HG03103 (cell line): ENCODE results near the gene DHX29.
"Not testable (repeated sequence)": the region's sequence is repeated elsewhere in the genome, so short reads cannot be mapped to it uniquely, and the experiment has no call there.

ENCODE experiments used
- ATAC-seq: cut with Tn5 transposase; IDR thresholded peaks from one replicate; pipeline ENCODE4 v1.9.1; 2021; ENCODE audit warnings: low read depth; ENCODE audit not compliant: unreplicated experiment

The DHX29 gene

GRCh38 chr5:55318237-55318636, 10.7 kb upstream of the DHX29 start:
- ATAC-seq, result not testable (repeated sequence)

GRCh38 chr5:55316837-55317236, 9.3 kb upstream of the DHX29 start:
- no peak for ATAC-seq

GRCh38 chr5:55316289-55316688, 8.8 kb upstream of the DHX29 start:
- no peak for ATAC-seq

- no peak for ATAC-seq
Measured at GRCh38 chr5:55313870-55314617, 6.5 kb upstream of the DHX29 start.

- ATAC-seq, result no peak
Measured at GRCh38 chr5:55308254-55308836, 851 bp upstream of the DHX29 start.

GRCh38 chr5:55306641-55307382, 682 bp downstream of the DHX29 start:
- ATAC-seq, result no peak

GRCh38 chr5:55305345-55305744, 2.1 kb downstream of the DHX29 start:
- ATAC-seq, result no peak

GRCh38 chr5:55304584-55304983, 2.9 kb downstream of the DHX29 start:
- no peak for ATAC-seq

GRCh38 chr5:55303238-55303690, 4.2 kb downstream of the DHX29 start:
- ATAC-seq, result no peak

- no peak for ATAC-seq
Measured at GRCh38 chr5:55300890-55301289, 6.6 kb downstream of the DHX29 start.

- no peak for ATAC-seq
Measured at GRCh38 chr5:55294935-55295334, 12.6 kb downstream of the DHX29 start.

GRCh38 chr5:55290991-55291390, 16.5 kb downstream of the DHX29 start:
- no peak for ATAC-seq

- ATAC-seq, result no peak
Measured at GRCh38 chr5:55289808-55290207, 17.7 kb downstream of the DHX29 start.

- ATAC-seq, result no peak
Measured at GRCh38 chr5:55286411-55286933, 21.0 kb downstream of the DHX29 start.

- no peak for ATAC-seq
Measured at GRCh38 chr5:55278778-55279177, 28.7 kb downstream of the DHX29 start.

GRCh38 chr5:55276771-55277170, 30.7 kb downstream of the DHX29 start:
- ATAC-seq, result no peak

- no peak for ATAC-seq
Measured at GRCh38 chr5:55258339-55258738, 49.2 kb downstream of the DHX29 start.

GRCh38 chr5:55254802-55255201, 52.7 kb downstream of the DHX29 start:
- no peak for ATAC-seq

- no peak for ATAC-seq
Measured at GRCh38 chr5:55250064-55250463, 57.4 kb downstream of the DHX29 start.

- ATAC-seq, result no peak
Measured at GRCh38 chr5:55241746-55242145, 65.7 kb downstream of the DHX29 start.

- no peak for ATAC-seq
Measured at GRCh38 chr5:55236800-55237199, 70.7 kb downstream of the DHX29 start.
